GM19193 (cell line): Measurements from ENCODE around the gene ZNF367.

Source experiments
- POLR2A ChIP-seq: IDR thresholded peaks from 4 replicates; pipeline ENCODE4 v1.6.1; 2011; ENCODE audit not compliant: insufficient read depth, insufficient read length; ENCODE audit errors: extremely low read depth

The ZNF367 gene

DNA sequence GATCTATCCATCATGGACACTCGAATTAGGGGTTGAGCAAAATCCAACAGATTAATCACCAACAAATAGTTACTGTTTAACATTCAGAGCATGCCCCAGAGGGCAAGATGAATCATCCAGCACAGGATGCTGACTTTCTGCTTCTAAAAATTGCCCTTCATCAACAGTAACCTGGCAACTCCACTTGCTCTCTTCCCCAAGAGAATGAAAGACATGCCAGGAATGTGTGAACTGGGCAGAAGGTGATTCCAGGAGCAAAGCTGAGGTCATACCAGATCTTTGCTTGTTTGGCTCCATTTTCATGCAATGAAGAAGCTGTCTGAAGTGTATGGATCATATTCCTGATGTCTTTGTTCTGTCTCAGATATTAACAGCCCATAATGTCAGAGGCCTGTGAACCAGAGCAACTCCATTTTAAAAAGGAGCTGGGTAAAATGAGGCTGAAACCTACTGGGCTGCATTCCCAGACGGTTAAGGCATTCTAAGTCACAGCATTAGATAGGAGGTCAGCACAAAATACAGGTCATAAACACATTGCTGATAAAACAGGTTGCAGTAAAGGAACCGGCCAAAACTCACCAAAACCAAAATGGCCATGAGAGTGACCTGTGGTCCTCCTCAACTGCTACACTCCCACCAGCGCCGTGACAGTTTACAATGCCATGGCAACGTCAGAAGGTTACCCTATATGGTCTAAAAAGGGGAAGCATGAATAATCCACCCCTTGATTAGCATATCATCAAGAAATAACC is 2.5 kb upstream of the ZNF367 start:
- no peak for TF ChIP-seq POLR2A

GRCh38 chr9:96419691-96419969 is 1.5 kb upstream of the ZNF367 start:
- no peak for TF ChIP-seq POLR2A

GRCh38 chr9:96418920-96419690 is 935 bp upstream of the ZNF367 start:
- TF ChIP-seq POLR2A: peak; percentile 65

DNA sequence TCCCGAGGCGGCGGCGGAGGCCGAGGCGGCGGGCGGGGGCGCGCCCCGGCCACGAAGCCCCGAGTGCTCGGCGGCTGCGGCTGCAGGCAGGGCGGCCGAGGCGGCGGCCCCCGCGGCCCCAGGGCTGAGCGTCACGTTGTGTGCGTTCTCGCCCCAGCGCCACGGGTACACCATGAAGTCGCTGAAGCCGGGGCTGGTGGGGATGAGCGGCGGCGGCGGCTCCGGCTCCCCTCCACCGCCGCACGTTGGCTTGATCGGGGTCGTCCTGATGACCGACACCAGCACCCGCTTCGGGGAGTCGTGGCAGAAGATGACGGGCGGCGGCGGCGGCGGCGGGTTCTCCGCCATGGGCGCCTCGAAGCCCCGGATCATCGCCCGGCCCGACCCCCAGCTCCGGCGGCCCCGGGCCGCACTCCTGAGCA is 498 bp downstream of the ZNF367 start:
- no peak for TF ChIP-seq POLR2A

DNA sequence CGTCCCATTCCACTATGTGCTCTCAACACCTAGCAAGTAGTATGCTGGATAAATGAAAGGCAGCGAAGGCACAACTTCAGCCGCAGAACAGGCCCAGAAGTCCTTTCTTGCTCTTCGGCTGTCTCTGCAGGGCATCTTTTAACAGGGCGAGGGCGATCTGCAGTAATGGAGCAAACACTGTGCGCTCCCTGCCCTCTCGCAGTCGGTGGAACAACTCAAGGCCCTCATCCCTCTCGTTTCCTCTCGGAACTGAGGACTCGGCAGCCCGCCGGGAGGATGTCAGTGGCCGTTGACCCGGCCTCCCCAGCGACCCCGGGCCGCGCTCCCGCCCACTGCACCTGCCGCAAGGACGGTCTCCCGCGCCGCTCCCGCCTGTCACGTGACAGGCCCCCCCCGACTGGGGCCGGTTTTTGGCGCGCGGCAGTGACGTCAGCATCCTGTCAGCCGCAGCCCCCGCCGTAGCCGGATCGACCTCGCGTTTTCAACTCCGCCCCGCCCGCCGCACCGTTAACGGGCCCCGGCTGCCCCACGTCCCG is 1.1 kb downstream of the ZNF367 start:
- TF ChIP-seq POLR2A: peak; percentile 64

GRCh38 chr9:96413302-96414221 is 4.6 kb downstream of the ZNF367 start:
- no peak for TF ChIP-seq POLR2A

GRCh38 chr9:96412174-96412913 is 5.8 kb downstream of the ZNF367 start:
- TF ChIP-seq POLR2A: no peak

- TF ChIP-seq POLR2A: no peak
Measured at GRCh38 chr9:96411129-96411838, 6.9 kb downstream of the ZNF367 start.

DNA sequence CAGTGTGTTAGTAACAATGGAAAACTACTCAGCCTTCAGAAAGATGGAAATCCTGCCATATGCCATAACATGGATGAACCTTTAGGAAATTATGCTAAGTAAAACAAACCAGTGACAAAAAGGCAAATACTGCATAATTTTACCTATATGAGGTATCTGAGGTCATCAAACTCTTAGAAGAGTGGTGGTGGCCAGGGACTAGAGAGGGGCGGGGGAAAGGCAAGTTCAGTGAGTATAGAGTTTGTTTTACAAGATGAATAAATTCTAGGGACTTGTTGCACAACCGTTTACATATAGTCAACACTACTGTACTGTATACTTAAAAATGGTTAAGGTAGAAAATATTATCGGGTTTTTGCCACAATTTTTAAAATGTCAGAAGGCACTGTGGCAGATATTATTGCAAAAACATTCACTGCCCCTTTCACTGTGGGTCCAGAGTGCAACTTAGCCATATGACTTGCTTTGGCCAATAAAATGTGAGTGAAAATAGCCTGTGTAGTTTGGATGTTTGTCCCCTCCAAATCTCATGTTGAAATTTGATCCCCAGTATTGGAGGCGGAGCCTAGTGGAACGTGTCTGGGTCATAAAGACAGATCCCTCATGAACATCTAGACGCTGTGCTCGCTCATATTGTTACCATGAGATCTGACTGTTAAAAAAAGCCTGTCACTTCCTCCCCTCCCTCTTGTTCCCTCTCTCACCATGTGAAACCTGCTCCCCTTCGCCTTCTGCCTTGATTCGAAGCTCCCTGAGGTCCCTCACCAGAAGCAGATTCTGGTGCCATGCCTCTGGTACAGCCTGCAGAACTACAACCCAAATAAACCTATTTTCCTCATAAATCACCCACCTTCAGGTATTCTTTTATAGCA is 9.5 kb downstream of the ZNF367 start:
- no peak for TF ChIP-seq POLR2A

- TF ChIP-seq POLR2A: no peak
Measured at GRCh38 chr9:96400132-96400910, 17.8 kb downstream of the ZNF367 start.

DNA sequence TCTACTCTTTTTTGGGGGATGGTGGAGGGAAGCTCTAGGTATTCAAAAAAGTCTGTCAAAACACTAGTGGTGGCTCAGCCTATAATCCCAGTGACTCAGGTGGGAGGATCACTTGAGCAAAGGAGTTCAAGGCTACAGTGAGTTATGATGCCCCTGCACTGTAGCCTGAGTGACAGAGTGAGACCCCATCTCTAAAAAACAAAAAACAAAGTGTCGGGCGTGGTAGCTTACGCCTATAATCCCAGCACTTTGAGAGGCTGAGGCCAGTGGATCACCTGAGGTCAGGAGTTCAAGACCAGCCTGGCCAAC is 18.9 kb downstream of the ZNF367 start:
- TF ChIP-seq POLR2A: no peak

- no peak for TF ChIP-seq POLR2A
Measured at GRCh38 chr9:96398582-96399324, 19.4 kb downstream of the ZNF367 start.
